Hematopoietic multipotent progenitor cell treated with erythropoietin and hydrocortisone succinate and interleukin-3 and kit ligand, for 4 days (in vitro differentiated cells): Measurements from ENCODE around the gene KMT5B.

Experiments used
- DNase-seq: peaks from one replicate; pipeline ENCODE4 v3.0.0-alpha.2; 2015

The KMT5B gene

GRCh38 chr11:68142441-68143309, 70.4 kb downstream of the KMT5B start:
- DNase-seq: no peak

DNA sequence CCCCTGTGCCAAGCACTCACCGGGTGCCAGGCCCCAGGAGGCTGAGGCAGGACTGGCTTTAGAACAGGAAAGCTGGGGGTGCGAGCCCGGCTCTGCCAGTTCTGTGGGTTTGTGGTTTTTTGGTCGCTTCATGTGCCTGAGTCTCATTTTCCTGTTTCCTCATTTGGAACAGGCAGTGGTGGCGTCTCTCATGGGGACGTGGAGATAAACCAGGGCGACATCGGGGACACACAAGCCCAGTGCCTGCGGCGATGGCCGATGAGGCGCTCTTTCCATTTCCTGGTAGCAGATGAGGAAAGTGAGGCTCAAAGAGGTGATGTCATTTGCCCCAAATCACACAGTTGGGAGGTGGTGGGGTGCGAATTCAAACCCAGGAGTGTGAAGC, 71.1 kb downstream of the KMT5B start:
- peak; percentile 96 for DNase-seq

DNA sequence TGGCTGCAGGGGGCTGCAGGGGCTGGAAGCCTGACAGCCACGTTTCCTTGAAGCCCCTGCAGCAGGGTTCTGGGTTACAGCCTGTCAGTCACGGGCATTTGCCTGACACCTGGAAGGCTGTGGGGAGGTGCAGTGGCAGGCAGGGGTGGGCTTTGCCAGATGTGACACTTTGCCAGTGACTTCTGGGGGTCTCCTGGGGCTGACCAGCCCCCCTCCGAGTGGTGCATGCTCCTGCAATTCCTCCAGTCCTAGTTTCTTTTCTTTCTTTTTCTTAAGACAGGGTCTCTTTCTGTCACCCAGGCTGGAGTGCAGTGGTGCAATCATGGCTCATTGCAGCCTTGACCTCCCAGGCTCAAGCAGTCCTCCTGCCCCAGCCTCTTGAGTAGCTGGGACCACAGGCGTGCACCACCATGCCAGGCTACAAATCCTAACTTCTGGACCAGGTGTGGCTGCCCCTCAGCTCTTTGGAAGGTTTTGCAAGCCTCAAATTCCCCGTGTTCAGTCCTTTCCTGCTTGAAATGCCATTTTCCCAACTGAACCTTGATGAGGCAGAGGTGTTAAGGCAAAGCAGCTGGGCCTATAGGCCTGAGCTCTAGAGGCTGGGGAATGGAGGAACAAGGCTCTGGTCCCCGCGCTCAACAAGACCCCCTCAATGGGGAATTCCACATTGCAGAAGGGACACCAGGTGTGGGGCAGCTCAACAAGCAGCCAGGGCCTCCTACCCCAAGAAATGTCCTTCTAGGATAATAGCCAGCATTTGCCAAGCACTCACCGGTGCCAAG, 71.7 kb downstream of the KMT5B start:
- DNase-seq: no peak

GRCh38 chr11:68140496-68141245, 72.4 kb downstream of the KMT5B start:
- DNase-seq: peak; percentile 83

DNA sequence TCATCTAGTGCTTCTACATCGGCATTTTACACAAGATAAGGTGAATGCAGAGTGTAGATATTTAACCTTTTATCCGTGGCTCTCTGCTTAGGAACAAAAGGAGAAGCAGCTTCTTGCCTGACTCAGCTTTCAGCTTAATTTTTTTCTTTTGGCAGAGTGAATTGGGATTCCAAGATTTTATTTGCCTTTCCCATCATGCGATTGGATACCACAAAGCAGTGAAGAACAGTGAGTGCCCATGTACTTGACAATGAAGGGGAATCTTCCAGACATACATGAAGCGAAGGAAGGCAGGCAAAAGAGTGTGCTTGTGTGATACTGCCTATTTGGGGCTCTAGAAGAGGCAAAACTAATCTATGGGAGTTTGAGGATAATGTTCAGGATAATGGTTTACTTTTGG, 74.9 kb downstream of the KMT5B start:
- no peak for DNase-seq

- no peak for DNase-seq
These were observed 75.3 kb downstream of the KMT5B start for GRCh38 chr11:68137833-68138232.

DNA sequence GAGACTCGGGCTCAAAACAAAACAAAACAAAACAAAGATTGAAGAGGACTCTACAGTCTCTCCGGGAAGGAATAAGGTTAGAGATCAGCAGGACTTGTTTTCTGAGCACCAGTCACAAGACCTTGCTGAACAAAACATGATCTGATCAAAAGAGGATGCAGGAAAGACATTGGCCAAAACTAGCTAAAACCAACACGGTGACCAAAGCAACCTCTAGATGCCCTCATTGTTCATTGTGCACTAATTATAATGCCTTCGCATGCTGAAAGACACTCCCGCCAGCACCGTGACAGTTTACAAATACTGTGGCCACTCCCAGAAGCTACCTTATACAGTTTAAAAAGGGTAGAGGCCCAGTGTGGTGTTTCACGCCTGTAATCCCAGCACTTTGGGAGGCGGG, 76.2 kb downstream of the KMT5B start:
- DNase-seq: no peak

GRCh38 chr11:68135161-68135560, 77.9 kb downstream of the KMT5B start:
- DNase-seq: no peak

- DNase-seq: no peak
These were observed 79.3 kb downstream of the KMT5B start for GRCh38 chr11:68133761-68134160.

DNA sequence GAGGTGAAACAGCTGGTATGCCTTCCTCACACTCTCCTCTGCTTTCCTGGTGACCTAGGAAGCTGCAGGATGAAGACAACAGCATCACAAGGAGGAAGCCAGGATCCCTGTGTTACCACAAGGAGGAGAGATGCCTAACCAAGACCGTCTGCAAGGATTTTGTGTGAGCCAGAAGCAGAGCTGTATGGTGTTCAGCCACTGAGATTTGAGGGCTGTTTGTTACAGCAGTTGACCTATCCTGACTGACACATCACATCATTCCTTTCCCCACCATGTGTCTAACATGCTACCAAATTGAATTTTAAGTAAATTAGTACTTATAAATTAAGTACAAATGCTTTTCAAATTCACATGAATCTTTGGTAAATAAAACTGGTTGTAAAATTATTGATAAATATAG, 83.0 kb downstream of the KMT5B start:
- no peak for DNase-seq

DNA sequence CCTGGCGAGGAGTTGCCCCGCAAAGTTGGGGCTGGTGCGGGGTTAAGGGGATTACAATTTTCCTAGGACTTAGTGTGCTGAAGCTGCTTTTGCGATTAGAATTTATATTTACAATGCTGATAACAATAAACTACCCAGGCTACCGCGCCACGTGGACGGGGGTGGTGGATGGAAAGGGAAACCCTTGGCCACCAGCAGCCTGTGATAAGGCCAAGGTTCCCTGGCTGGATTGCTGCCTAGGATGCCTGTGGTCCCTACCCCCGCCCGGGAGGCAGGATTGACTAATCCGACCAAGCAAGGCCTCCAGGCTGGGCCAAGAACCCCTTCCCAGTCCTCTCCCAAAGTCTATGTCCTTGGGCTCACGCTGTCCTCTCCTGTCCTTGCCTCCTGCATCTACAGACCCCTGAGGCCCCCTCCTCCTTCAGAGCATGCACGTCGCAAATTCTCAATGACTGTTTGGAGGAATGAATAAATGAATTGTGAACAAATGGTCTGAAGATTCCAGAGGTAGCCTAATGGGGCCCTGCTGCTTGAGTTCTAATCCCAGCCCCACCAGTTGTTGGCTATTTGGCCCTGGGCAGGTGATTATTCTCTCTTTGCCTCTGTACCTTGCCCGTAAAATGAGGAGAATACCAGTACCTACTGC, 84.3 kb downstream of the KMT5B start:
- peak; percentile 88 for DNase-seq

GRCh38 chr11:68127714-68128681, 85.1 kb downstream of the KMT5B start:
- DNase-seq: no peak

- no peak for DNase-seq
These were observed 87.9 kb downstream of the KMT5B start for GRCh38 chr11:68125164-68125563.

- DNase-seq: no peak
These were observed 90.1 kb downstream of the KMT5B start for GRCh38 chr11:68122936-68123539.

DNA sequence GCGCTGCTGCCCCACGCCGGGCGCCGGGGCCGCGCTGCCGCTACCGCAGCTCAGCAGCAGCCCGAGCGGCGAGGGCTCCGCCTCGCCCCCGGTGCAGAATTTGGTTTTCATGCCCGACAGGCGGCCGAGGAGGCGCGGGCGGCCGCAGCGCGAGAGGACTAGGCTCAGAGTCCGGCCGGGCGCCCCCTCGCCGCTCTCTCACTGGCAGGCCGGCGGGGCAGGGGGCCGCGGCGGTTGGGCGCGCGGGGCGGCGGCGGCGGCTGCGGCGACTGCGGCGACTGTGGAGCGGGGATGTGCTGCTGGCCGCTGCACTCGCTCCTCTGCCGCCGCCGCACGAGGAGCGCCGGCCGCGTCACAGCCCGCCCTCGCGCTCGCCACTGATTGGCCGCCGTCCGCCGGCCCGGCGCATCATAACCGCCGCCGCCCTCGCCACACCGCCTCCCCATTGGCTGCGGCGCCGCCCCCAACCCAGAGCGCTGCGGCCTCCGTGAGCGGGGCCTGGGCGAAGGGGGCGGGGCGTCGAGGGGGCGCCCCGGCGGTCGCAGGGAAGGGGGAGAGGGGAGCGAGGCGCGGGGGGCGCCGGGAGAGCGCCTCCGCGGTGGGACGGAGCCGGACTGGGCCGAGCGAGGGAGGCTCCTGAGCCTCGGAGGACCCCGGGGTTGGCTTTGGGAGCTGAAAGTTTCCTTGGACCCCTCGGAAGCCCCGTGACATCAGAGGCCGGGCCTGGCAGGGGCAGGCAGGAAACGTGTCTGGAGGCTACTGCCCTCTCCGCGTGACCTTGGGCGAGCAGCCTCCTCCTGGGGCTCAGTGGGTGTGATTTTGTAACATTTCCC, 91.8 kb downstream of the KMT5B start, which contains the start of gene CHKA:
Gene CHKA, minus strand, starts transcription at position 322 of the 833 bp plus-strand sequence. Its CDS starts 211 bp downstream, at position 111.
- DNase-seq: peak; percentile 97

GRCh38 chr11:68120273-68121066, 92.6 kb downstream of the KMT5B start:
- peak; percentile 78 for DNase-seq

- peak; percentile 86 for DNase-seq
These were observed 94.2 kb downstream of the KMT5B start for GRCh38 chr11:68118706-68119448.

GRCh38 chr11:68117853-68118470, 95.1 kb downstream of the KMT5B start:
- DNase-seq: no peak
